WTC11 (cell line): ENCODE measurements around the gene KCNJ16. TPM values are rescaled to one million over a fixed set of nuclear protein-coding genes. Genes with fewer than 3 reads are reported as not detected.

Source experiments
- ATAC-seq: fragments of 200-7000 bp; cut with Tn5 transposase; 2 replicates; pipeline ENCODE4 v1.10.0; 2021; ENCODE audit warnings: mild to moderate bottlenecking, moderate library complexity
- CTCF ChIA-PET: fragments of 300-600 bp; sonication (Branson Sonifier 250); formaldehyde crosslinking; loops from one replicate; lab custom pipeline; 2021; ENCODE audit warnings: antibody characterized with exemption; lab: Charles Lee
- POLR2A ChIA-PET: fragments of 350-600 bp; sonication (Branson Sonifier 250); formaldehyde crosslinking; loops from one replicate; lab custom pipeline; 2021; ENCODE audit warnings: antibody characterized with exemption; lab: Charles Lee
- DNase-seq: peaks from one replicate; pipeline ENCODE4 v3.0.0; 2021; ENCODE audit warnings: low spot score
- H3K27ac Mint-ChIP-seq: 2 replicates; pipeline ENCODE4 v1.8.0; 2021; ENCODE audit warnings: mixed read lengths
- H3K27me3 Mint-ChIP-seq: 2 replicates; pipeline ENCODE4 v1.8.0; 2021; ENCODE audit warnings: low read depth, mild to moderate bottlenecking, moderate library complexity, mixed read lengths
- H3K36me3 Mint-ChIP-seq: 2 replicates; pipeline ENCODE4 v1.8.0; 2021; ENCODE audit warnings: mixed read lengths
- H3K4me1 Mint-ChIP-seq: 2 replicates; pipeline ENCODE4 v1.8.0; 2022; ENCODE audit warnings: mixed read lengths
- H3K4me3 Mint-ChIP-seq: 2 replicates; pipeline ENCODE4 v1.8.0; 2021; ENCODE audit warnings: mild to moderate bottlenecking, moderate library complexity, mixed read lengths
- H3K9me3 Mint-ChIP-seq: 2 replicates; pipeline ENCODE4 v1.8.0; 2021; ENCODE audit warnings: mixed read lengths
- AFF4 ChIP-seq: sonication (generic); formaldehyde crosslinking; IDR thresholded peaks from 2 replicates; pipeline ENCODE4 v1.8.1; 2023; ENCODE audit warnings: mild to moderate bottlenecking, missing genetic modification reagents, borderline replicate concordance
- AR ChIP-seq: fragments of 250-450 bp; sonication (Bioruptor Pico); IDR thresholded peaks from 2 replicates; pipeline ENCODE4 v1.9.0; 2021; ENCODE audit warnings: mild to moderate bottlenecking
- ATF1 ChIP-seq: sonication (generic); formaldehyde crosslinking; IDR thresholded peaks from 2 replicates; pipeline ENCODE4 v1.8.1; 2023; ENCODE audit warnings: mild to moderate bottlenecking, moderate library complexity, missing genetic modification reagents
- CREM ChIP-seq: sonication (generic); formaldehyde crosslinking; IDR thresholded peaks from 2 replicates; pipeline ENCODE4 v1.8.1; 2022; ENCODE audit warnings: mild to moderate bottlenecking, missing genetic modification reagents, moderate library complexity
- E2F1 ChIP-seq: sonication (generic); formaldehyde crosslinking; IDR thresholded peaks from 2 replicates; pipeline ENCODE4 v1.8.0; 2022; ENCODE audit warnings: mild to moderate bottlenecking, missing genetic modification reagents
- HMGA2 ChIP-seq: fragments of 250-450 bp; sonication (Bioruptor Pico); IDR thresholded peaks from 2 replicates; pipeline ENCODE4 v1.4.0; 2021; ENCODE audit warnings: mild to moderate bottlenecking, moderate library complexity
- MYBL2 ChIP-seq: sonication (generic); formaldehyde crosslinking; IDR thresholded peaks from 2 replicates; pipeline ENCODE4 v1.8.1; 2023; ENCODE audit warnings: mild to moderate bottlenecking, moderate library complexity, missing genetic modification reagents
- NR1H2 ChIP-seq: sonication (generic); formaldehyde crosslinking; IDR thresholded peaks from 2 replicates; pipeline ENCODE4 v1.9.0; 2021; ENCODE audit warnings: mild to moderate bottlenecking, moderate library complexity, missing genetic modification reagents
- RORB ChIP-seq: fragments of 250-450 bp; sonication (Bioruptor Pico); IDR thresholded peaks from 2 replicates; pipeline ENCODE4 v1.9.0; 2021; ENCODE audit warnings: mild to moderate bottlenecking
- SOX15 ChIP-seq: fragments of 250-450 bp; sonication (Bioruptor Pico); IDR thresholded peaks from 2 replicates; pipeline ENCODE4 v1.9.0; 2021; ENCODE audit warnings: mild to moderate bottlenecking
- ZNF219 ChIP-seq: sonication (generic); formaldehyde crosslinking; IDR thresholded peaks from 2 replicates; pipeline ENCODE4 v1.8.0; 2023; ENCODE audit warnings: missing genetic modification reagents, mild to moderate bottlenecking, borderline replicate concordance
- ZNF232 ChIP-seq: sonication (generic); formaldehyde crosslinking; IDR thresholded peaks from 2 replicates; pipeline ENCODE4 v1.8.0; 2022; ENCODE audit warnings: mild to moderate bottlenecking, missing genetic modification reagents
- ZNF317 ChIP-seq: sonication (generic); formaldehyde crosslinking; IDR thresholded peaks from 2 replicates; pipeline ENCODE4 v1.8.1; 2023; ENCODE audit warnings: low read depth, mild to moderate bottlenecking, moderate library complexity, missing genetic modification reagents, borderline replicate concordance
- total RNA-seq: library from RNA; stranded (reverse); gene quantifications from 3 replicates; pipeline ENCODE4 v1.2.3, GENCODE V29; 2021
- TF ChIP-seq, protein P1 (sequence below): sonication (generic); formaldehyde crosslinking; IDR thresholded peaks from 2 replicates; pipeline ENCODE4 v1.8.1; 2022; ENCODE audit warnings: mild to moderate bottlenecking, moderate library complexity, missing genetic modification reagents
- TF ChIP-seq, protein P2 (sequence below): sonication (generic); formaldehyde crosslinking; IDR thresholded peaks from 2 replicates; pipeline ENCODE4 v1.8.1; 2022; ENCODE audit warnings: missing genetic modification reagents, borderline replicate concordance

KCNJ16 gene
- total RNA-seq, 1 experiment from 2014 or later, result not detected

DNA sequence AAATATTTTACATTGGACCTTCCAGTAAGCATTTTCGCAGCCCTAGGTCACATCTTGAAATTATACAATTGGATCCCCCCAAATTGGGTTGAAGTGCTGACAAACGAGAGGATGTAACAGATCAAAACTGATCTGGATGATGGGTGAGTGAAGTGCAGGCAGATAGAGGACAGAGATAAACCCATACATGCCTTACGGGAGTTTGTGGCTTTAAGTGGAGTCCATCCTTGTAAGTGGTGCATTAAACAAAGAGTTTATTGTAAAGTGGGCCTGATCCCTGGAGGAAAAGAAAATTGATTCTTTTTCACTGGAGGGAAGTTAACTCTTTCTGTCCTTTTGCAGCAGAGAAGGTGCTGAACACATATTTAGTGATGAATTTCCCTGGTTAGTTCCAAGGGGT, 55.3 kb downstream of the KCNJ16 start:
- TF ChIP-seq NR1H2 (CRISPR knock-in tag) (no peak), MYBL2 (CRISPR knock-in tag) (no peak), AR (CRISPR knock-in tag) (no peak)
- TF ChIP-seq, protein P1, sequence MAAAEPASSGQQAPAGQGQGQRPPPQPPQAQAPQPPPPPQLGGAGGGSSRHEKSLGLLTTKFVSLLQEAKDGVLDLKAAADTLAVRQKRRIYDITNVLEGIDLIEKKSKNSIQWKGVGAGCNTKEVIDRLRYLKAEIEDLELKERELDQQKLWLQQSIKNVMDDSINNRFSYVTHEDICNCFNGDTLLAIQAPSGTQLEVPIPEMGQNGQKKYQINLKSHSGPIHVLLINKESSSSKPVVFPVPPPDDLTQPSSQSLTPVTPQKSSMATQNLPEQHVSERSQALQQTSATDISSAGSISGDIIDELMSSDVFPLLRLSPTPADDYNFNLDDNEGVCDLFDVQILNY, result no peak
- Mint-ChIP-seq H3K4me1 (peaks cover 11% of the 10 kb centered on the region), H3K27me3 (no peaks in the 10 kb centered on the region), H3K4me3 (no peak overlapping the region), H3K36me3 (peaks cover 5% of the 10 kb centered on the region; the same call in 1 of the 2 replicates), H3K9me3 (peaks cover 20% of the 10 kb centered on the region), H3K27ac (no peak overlapping the region)
- no peak for ATAC-seq
- no peak for DNase-seq
- CTCF ChIA-PET, result no interaction called here
- POLR2A ChIA-PET, result no interaction called here

DNA sequence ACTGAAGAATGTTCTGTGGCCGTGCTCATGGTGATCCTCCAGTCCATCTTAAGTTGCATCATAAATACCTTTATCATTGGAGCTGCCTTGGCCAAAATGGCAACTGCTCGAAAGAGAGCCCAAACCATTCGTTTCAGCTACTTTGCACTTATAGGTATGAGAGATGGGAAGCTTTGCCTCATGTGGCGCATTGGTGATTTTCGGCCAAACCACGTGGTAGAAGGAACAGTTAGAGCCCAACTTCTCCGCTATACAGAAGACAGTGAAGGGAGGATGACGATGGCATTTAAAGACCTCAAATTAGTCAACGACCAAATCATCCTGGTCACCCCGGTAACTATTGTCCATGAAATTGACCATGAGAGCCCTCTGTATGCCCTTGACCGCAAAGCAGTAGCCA, 57.5 kb downstream of the KCNJ16 start:
- ChIA-PET CTCF (no interaction called here), POLR2A (no interaction called here)
- Mint-ChIP-seq H3K4me1 (peaks cover 7% of the 10 kb centered on the region), H3K4me3 (no peak overlapping the region), H3K27ac (no peak overlapping the region), H3K9me3 (peaks cover 17% of the 10 kb centered on the region), H3K27me3 (no peaks in the 10 kb centered on the region)
- no peak for DNase-seq
- TF ChIP-seq ZNF232 (CRISPR knock-in tag) (no peak), AFF4 (CRISPR knock-in tag) (no peak), ZNF317 (no peak), SOX15 (CRISPR knock-in tag) (no peak), E2F1 (CRISPR knock-in tag) (no peak), HMGA2 (no peak), ATF1 (CRISPR knock-in tag) (no peak), CREM (no peak), RORB (CRISPR knock-in tag) (no peak), ZNF219 (no peak)
- TF ChIP-seq, protein P2, sequence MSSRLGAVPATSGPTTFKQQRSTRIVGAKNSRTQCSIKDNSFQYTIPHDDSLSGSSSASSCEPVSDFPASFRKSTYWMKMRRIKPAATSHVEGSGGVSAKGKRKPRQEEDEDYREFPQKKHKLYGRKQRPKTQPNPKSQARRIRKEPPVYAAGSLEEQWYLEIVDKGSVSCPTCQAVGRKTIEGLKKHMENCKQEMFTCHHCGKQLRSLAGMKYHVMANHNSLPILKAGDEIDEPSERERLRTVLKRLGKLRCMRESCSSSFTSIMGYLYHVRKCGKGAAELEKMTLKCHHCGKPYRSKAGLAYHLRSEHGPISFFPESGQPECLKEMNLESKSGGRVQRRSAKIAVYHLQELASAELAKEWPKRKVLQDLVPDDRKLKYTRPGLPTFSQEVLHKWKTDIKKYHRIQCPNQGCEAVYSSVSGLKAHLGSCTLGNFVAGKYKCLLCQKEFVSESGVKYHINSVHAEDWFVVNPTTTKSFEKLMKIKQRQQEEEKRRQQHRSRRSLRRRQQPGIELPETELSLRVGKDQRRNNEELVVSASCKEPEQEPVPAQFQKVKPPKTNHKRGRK (CRISPR knock-in tag), result no peak
- TF ChIP-seq, protein P1, result no peak
- TF ChIP-seq, all 79 proteins: peak for 0
- ATAC-seq, result no peak
- H3K36me3 Mint-ChIP-seq, result peaks cover 4% of the 10 kb centered on the region; the same call in 1 of the 2 replicates
